ENCODE results near the gene SSPN.

DNA sequence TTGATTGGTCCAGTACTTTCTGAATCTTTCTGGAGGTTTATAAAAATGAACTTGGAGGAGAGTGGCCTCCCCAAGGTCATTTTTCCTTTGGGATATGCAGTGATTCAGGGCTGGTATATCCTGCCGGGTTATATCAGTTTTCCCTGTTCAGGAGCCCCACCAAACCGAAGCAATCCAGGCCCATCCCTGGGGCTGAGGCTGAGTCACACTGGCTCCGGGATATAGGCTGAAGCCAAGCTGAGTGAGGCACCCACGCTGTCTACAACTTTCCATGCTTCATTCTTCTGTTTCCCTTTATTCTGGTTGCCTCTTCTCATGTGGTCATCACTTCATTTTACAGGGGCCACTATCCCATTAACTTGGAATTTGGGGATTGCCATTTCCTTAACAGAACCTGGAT, 3.4 kb downstream of the SSPN start:
- TF ChIP-seq TCF12 (IDR thresholded peaks at IDR 0.05; ENCODE audit: low read depth): no peak
- no peak for TF ChIP-seq CREB1 (IDR thresholded peaks at IDR 0.05; ENCODE audit: low read depth)
- TF ChIP-seq EP300 (IDR thresholded peaks at IDR 0.05; ENCODE audit: borderline replicate concordance): no peak
- no peak for TF ChIP-seq YY1 (IDR thresholded peaks at IDR 0.05; ENCODE audit: low read depth)
- no peak for TF ChIP-seq MAX (IDR thresholded peaks at IDR 0.05)
- no peak for TF ChIP-seq NFIC (IDR thresholded peaks at IDR 0.05)

All from Ishikawa (cell line).